GM12872 (cell line): ENCODE data around the gene RNF138.

Experiments used
- TF ChIP-seq, protein P1 (sequence below): IDR thresholded peaks from 3 replicates; pipeline ENCODE4 v1.5.1; 2011; ENCODE audit warnings: low read depth, mild to moderate bottlenecking, low read length, moderate library complexity; ENCODE audit not compliant: insufficient read depth

Gene RNF138

GRCh38 chr18:32110005-32110404, 18.3 kb downstream of the RNF138 start:
- TF ChIP-seq, protein P1, sequence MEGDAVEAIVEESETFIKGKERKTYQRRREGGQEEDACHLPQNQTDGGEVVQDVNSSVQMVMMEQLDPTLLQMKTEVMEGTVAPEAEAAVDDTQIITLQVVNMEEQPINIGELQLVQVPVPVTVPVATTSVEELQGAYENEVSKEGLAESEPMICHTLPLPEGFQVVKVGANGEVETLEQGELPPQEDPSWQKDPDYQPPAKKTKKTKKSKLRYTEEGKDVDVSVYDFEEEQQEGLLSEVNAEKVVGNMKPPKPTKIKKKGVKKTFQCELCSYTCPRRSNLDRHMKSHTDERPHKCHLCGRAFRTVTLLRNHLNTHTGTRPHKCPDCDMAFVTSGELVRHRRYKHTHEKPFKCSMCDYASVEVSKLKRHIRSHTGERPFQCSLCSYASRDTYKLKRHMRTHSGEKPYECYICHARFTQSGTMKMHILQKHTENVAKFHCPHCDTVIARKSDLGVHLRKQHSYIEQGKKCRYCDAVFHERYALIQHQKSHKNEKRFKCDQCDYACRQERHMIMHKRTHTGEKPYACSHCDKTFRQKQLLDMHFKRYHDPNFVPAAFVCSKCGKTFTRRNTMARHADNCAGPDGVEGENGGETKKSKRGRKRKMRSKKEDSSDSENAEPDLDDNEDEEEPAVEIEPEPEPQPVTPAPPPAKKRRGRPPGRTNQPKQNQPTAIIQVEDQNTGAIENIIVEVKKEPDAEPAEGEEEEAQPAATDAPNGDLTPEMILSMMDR = no peak

DNA sequence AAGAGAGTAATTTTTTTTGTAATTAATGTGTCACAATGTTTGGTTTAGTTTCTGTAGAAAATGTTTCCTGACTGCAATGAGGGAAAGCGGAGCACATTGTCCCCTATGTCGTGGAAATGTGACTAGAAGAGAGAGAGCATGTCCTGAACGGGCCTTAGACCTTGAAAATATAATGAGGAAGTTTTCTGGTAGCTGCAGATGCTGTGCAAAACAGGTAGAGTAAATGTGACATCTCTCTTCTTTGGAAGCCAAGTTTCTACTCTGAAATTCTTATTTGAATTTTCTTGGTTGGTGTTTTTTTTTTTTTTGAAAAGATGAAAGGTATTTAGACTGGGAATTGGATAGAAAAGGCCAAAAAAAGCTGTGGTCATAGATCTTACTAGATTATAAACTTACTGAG, 20.0 kb downstream of the RNF138 start:
- TF ChIP-seq, protein P1 = no peak

GRCh38 chr18:32112826-32113225, 21.2 kb downstream of the RNF138 start:
- TF ChIP-seq, protein P1 = no peak

- TF ChIP-seq, protein P1 = no peak
Measured at GRCh38 chr18:32114293-32114942, 22.7 kb downstream of the RNF138 start.

- TF ChIP-seq, protein P1 = no peak
Measured at GRCh38 chr18:32122039-32122438, 30.4 kb downstream of the RNF138 start.

GRCh38 chr18:32126538-32126937, 34.9 kb downstream of the RNF138 start:
- TF ChIP-seq, protein P1 = no peak

DNA sequence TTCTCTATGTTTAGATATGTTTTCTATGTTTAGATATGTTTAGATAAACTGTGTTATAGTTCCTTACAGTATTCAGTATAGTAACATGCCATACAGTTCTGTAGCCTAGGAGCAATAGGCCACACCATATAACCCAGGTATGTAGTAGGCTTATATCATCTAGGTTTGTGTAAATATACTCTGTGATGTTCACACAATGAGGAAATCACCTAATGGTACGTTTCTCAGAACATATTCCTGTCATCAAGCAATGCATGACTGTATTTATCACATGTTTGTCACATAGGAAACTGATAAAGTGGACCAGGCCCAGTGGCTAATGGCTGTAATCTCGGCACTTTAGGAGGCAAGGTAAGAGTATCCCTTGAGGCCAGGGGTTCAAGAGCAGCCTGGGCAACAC, 44.0 kb downstream of the RNF138 start:
- TF ChIP-seq, protein P1 = no peak
